Heart left ventricle (tissue), 13 donors: Measurements from ENCODE around the gene ATP6V1D.

Experiments used
- CTCF ChIP-seq, 12 donors: fragments of 200-600 bp; sonication (generic) in 4 of 12; IDR thresholded peaks; one replicate each; pipeline versions ENCODE4 v1.5.0 to v1.8.0; 2018 to 2022; ENCODE audit warnings: antibody characterized with exemption in 12 of 12, mild to moderate bottlenecking in 5 of 12
- POLR2A ChIP-seq, 2 donors: fragments of 450-650 bp; IDR thresholded peaks; one replicate each; pipeline ENCODE4 v1.6.1; 2017; ENCODE audit warnings: antibody characterized with exemption in 2 of 2, mild to moderate bottlenecking in 2 of 2, moderate library complexity in 2 of 2
- donor health status: ischemic (EF 13 %, LVEDD 7.1; RV severe dilation, severe dysfunction).
- donor health status: DM: no; HTN: yes; CAD: no.
- donor health status: DM: no; HTN: no; CAD: no.
- donor health status: ischemic (EF 25% LVEDD 6.9; RV normal size, moderate dysfunction).
- donor health status: ischemic (EF 25% LVEDD 5.7; RV mildly dilated, moderate dysfunction).
- donor health status: ischemic (EF 35%, LVEDD 5.7; RV mildly dilated, moderate dysfunction).
- donor health status: nonischemic (EF 11% LVEDD 7.7; RV severe dilation, severe dysfunction).
- donor health status: DM: yes; HTN: yes; CAD: no.
- donor health status: PGD.
- donor health status: ischemic (EF 29% LVEDD 5.4; RV normal size, mild dysfunction).
- donor health status: nonischemic (EF 23%, LVEDD 6.1; RV moderate dilation, normal function).

GRCh38 chr14:67392123-67392522 is 32.5 kb upstream of the ATP6V1D start:
- no peak for TF ChIP-seq POLR2A (IDR thresholded peaks at IDR 0.05)
- TF ChIP-seq CTCF (IDR thresholded peaks at IDR 0.05) = no peak
